Gastrocnemius medialis (tissue), 4 donors: ENCODE data around the gene TMEM50B.

Experiments used
- CTCF ChIP-seq, 5 experiments: fragments of 450-650 bp in 3 of 5; fragments of 200-600 bp in 2 of 5; sonication (generic) in 2 of 5; IDR thresholded peaks in 4 of 5; conservative IDR thresholded peaks in 1 of 5; 1 replicate in 4 of 5; 2 replicates in 1 of 5; pipeline ENCODE4 v1.5.1; 2016 to 2019; ENCODE audit warnings: antibody characterized with exemption in 5 of 5, mild to moderate bottlenecking in 3 of 5, moderate library complexity in 3 of 5
- POLR2A ChIP-seq, 2 donors: fragments of 450-650 bp; IDR thresholded peaks; one replicate each; pipeline ENCODE4 v1.6.1; 2017; ENCODE audit warnings: antibody characterized with exemption in 2 of 2, mild to moderate bottlenecking in 2 of 2, moderate library complexity in 2 of 2

- TF ChIP-seq CTCF (IDR thresholded peaks at IDR 0.05 in 4 of 5, conservative IDR thresholded peaks at IDR 0.05 in 1 of 5) (no peak), POLR2A (IDR thresholded peaks at IDR 0.05) (no peak)
Observed at GRCh38 chr21:33418691-33419090, 61.1 kb downstream of the TMEM50B start.
